HAP-1 (cell line): ENCODE data around the gene NPC1.
"Not testable (repeated sequence)": the region's sequence is repeated elsewhere in the genome, so short reads cannot be mapped to it uniquely, and the experiment has no call there.

Experiments used
- DNase-seq, 2 experiments: peaks; one replicate each; pipeline ENCODE4 v3.0.0-alpha.2; 2016 to 2020; ENCODE audit warnings: low spot score in 2 of 2
- H3K27me3 ChIP-seq: fragments of 250-450 bp; sonication (Bioruptor Pico); 2 replicates; pipeline ENCODE4 v1.5.1; 2020; ENCODE audit warnings: low read depth, mild to moderate bottlenecking, moderate library complexity
- H3K36me3 ChIP-seq: fragments of 250-450 bp; sonication (Bioruptor Pico); replicated peaks from 2 replicates; pipeline ENCODE4 v1.5.1; 2020; ENCODE audit warnings: mild to moderate bottlenecking
- H3K4me1 ChIP-seq: fragments of 250-450 bp; sonication (Bioruptor Pico); 2 replicates; pipeline ENCODE4 v1.5.1; 2020; ENCODE audit warnings: mild to moderate bottlenecking
- H3K4me3 ChIP-seq: fragments of 250-450 bp; sonication (Bioruptor Pico); 2 replicates; pipeline ENCODE4 v1.5.1; 2020; ENCODE audit warnings: mild to moderate bottlenecking, moderate library complexity
- H3K9me3 ChIP-seq: fragments of 250-450 bp; sonication (Bioruptor Pico); 2 replicates; pipeline ENCODE4 v1.5.1; 2020; ENCODE audit warnings: mild to moderate bottlenecking, moderate library complexity
- in situ Hi-C: fragments of 300-500 bp; cut with MboI; formaldehyde crosslinking; loops from 3 replicates; pipeline ENCODE4 v1.14.3; 2020; ENCODE audit warnings: low sequenced_read_pairs, inconsistent platforms, mixed read lengths

The NPC1 gene

DNA sequence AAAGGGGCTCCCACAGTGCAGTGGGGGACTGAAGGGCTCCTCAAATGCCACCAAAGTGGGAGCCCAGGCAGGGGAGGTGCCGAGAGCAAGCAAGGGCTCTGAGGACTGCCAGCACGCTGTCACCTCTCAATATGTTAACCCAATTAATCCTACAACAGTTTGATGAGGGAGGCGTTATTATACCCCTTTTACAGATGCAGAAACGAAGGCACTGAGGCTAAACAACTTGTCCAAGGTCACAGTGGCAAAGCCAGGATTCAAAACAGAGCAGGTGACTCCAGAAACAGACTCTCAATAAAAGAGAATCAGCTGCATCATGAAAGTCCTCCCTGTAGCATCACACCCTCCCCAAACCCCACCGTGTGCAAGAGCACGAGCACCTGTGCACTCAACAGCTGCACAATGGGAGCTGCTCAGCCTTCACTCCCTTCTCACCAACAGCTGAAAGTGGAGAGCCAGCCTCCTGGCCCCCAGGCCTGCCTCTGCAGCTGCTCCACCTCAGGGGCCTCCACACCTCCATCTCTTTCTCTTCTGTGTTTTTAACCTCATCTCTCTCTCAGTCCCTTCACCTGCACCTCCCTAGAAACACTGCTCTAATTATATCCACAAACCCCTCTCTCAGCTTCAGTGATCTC is 8.1 kb downstream of the NPC1 start:
- DNase-seq = no peak
- Histone ChIP-seq H3K4me3 (no peak overlapping the region), H3K36me3 (peaks cover 3% of the 10 kb centered on the region; the same call in 1 of the 2 replicates), H3K27me3 (no peaks in the 10 kb centered on the region), H3K9me3 (no peaks in the 10 kb centered on the region), H3K4me1 (peaks cover 18% of the 10 kb centered on the region)
- in situ Hi-C loops = no loop called here

DNA sequence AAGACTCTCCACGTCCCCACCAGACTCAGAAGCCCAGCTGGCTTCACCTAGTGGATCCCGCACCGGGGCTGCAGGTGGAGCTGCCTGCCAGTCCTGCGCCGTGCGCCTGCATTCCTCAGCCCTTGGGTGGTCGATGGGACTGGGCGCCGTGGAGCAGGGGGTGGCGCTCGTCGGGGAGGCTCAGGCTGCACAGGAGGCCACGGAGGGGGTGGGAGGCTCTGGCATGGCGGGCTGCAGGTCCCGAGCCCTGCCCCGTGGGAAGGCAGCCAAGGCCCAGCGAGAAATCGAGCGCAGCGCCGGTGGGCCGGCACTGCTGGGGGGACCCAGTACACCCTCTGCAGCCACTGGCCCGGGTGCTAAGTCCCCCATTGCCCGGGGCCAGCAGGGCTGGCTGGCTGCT is 8.8 kb downstream of the NPC1 start:
- in situ Hi-C loops, H3K4me3 ChIP-seq, DNase-seq: not testable (repeated sequence)

DNA sequence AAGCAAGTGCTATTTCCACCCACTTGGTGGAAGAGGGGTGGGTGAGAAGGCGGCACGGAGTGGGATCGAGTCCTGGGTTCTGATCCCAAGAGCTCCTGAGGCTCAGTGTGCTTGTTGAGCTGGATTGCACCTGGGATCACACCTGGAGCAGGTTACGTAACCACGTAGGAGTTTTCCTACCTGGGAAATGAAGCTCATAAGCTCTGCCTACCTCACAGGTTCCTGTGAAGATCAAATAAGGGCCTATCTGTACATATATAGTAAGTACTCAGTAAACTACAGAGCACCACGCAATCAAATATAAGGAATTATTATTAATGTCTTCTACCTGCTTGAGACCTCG is 11.0 kb downstream of the NPC1 start:
- no peaks in the 10 kb centered on the region for H3K27me3 ChIP-seq
- no peak overlapping the region for H3K4me3 ChIP-seq
- peaks cover 7% of the 10 kb centered on the region for H3K36me3 ChIP-seq
- in situ Hi-C loops = no loop called here
- DNase-seq = no peak
- H3K9me3 ChIP-seq = no peaks in the 10 kb centered on the region
- no peaks in the 10 kb centered on the region for H3K4me1 ChIP-seq

More for the DNA sequence above, 8.8 kb downstream of the NPC1 start:
- H3K4me1 ChIP-seq = peaks cover 17% of the 10 kb centered on the region
- H3K27me3 ChIP-seq, H3K36me3 ChIP-seq, H3K9me3 ChIP-seq: not testable (repeated sequence)

DNA sequence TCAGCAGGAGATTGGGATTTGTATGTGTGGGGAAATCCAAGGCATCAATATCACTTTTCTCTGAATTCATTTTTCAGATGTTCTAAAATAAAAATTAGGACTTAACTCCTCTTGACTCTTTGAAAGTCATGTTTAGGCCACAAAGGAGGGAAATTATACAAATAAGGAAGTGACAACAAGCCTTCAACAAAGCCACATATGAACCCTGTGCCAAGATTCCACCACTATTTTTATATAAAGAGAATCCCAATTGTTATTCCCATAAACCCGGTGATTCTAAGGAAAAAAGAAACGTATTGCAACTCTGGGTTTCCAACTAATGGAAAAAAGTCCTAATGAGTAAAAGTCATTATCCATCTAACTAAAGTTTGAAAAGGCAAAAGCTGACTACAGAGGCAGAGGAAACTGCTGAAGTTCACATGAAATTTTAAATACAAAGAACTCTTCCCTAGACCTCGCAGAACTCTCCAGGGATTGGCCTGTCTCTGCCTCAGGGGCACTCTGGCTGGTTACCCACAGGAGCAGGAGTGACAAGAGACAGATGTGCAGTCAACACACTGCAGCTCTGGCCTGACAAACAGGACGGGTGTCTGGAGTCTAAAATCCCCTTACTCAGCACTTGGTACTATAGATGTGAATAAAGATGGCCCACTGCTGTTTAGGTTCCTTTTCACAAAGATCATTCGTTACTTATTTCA is 11.5 kb downstream of the NPC1 start:
- Histone ChIP-seq H3K4me1 (no peaks in the 10 kb centered on the region), H3K27me3 (no peaks in the 10 kb centered on the region), H3K9me3 (no peaks in the 10 kb centered on the region), H3K4me3 (no peak overlapping the region), H3K36me3 (peaks cover 10% of the 10 kb centered on the region)
- in situ Hi-C loops = no loop called here
- DNase-seq = no peak

DNA sequence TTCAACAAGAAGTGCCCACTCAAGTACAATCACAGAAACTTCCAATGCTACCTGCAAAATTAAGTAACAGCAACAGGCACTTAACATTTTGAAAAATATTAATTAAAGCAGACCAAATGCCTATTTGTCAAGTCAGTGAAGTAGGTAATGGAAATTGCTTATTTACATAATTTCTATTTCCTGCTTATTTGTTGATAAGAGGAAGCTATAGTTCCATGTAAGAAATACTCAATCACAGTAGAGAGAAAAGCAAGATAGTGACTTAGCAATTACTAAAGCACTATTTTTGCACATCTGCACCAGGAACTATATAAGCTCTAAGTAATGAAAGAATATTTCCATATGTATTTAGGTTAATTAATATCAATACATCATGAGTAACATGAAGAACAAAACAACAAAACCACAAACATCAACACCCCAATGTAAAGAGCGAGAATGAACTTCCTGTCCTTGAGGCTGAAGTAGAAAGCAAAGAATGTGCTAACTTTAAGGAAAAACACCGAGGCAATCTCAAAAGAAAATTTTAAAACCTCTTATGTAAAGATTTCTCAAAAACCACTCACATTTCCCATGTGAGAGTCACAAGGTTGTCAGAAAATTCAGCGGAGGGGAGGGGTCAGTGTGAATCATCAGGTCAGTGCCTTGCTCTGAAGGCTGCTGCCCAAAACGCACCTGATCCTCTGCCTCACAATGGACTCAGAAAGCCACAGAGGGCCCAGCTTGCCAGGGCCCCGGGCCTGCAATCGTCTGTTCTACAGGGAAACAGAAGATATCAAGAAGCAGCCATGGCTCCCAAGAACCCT is 12.5 kb downstream of the NPC1 start:
- no peaks in the 10 kb centered on the region for H3K9me3 ChIP-seq
- no peaks in the 10 kb centered on the region for H3K4me1 ChIP-seq
- no peaks in the 10 kb centered on the region for H3K27me3 ChIP-seq
- in situ Hi-C loops = no loop called here
- no peak for DNase-seq
- H3K36me3 ChIP-seq = peaks cover 11% of the 10 kb centered on the region
- no peak overlapping the region for H3K4me3 ChIP-seq

DNA sequence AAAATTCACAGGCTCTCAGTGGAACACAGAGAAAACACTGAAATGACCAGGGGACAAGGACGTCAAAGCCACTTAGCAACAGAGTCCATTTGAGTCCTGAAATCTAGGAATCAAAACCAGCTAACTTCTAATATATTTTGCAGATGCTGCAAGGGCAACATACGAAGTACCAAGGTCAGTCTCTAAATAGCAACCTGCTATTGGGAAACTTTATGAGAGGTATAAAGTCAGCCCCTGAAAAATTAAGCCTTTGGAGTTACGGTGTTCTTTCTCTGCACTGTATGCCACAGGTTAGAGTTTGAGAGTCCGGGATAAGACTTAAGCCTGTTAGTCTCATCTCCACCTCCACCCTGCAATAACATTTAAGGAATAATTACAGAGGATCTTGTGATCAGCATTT is 13.3 kb downstream of the NPC1 start:
- DNase-seq = no peak
- in situ Hi-C loops = no loop called here
- H3K36me3 ChIP-seq = peaks cover 19% of the 10 kb centered on the region
- H3K4me3 ChIP-seq = no peak overlapping the region
- H3K9me3 ChIP-seq = no peaks in the 10 kb centered on the region
- H3K4me1 ChIP-seq = no peaks in the 10 kb centered on the region
- no peaks in the 10 kb centered on the region for H3K27me3 ChIP-seq

DNA sequence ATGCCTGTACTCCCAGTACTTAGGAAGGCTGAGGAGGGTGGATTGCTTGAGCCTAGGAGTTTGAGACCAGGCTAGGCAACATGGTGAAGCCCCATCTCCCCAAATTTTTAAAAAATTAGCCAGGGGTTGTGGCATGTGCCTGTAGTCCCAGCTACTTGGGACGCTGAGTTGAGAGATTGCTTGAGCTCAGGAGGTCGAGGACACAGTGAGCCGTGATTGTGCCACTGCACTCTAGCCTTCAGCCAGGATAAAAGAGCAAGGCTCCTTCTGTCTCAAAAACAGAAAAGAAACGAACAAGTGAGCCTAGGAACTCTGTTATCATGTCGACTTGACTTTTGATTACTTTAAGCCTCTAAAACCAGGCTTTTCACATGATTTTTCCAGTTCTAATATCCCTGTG is 13.7 kb downstream of the NPC1 start:
- in situ Hi-C loops = no loop called here
- Histone ChIP-seq H3K27me3 (no peaks in the 10 kb centered on the region), H3K9me3 (no peaks in the 10 kb centered on the region), H3K36me3 (peaks cover 20% of the 10 kb centered on the region), H3K4me1 (no peaks in the 10 kb centered on the region), H3K4me3 (no peak overlapping the region)
- DNase-seq = no peak

DNA sequence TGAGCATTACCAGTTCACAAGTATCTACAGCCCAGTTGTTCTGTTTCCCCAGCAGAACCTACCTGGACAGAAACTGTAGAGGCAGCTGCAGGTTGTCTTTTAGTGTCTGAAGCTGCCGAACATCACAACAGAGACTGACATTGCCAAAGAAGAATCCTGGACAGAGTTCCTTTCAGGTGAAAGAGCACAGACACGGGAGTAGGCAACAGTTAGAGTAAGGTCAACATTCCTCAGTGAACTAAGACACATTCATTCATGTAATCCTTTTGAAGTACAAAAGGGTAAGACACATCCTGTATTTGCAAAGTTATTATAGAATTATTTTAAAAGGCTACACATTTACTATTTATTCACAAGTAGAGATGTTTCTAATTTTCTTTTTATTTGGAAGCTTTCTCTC is 14.3 kb downstream of the NPC1 start:
- in situ Hi-C loops = no loop called here
- no peak for DNase-seq
- no peak overlapping the region for H3K4me3 ChIP-seq
- H3K36me3 ChIP-seq = peaks cover 26% of the 10 kb centered on the region
- no peaks in the 10 kb centered on the region for H3K27me3 ChIP-seq
- no peaks in the 10 kb centered on the region for H3K4me1 ChIP-seq
- H3K9me3 ChIP-seq = no peaks in the 10 kb centered on the region

DNA sequence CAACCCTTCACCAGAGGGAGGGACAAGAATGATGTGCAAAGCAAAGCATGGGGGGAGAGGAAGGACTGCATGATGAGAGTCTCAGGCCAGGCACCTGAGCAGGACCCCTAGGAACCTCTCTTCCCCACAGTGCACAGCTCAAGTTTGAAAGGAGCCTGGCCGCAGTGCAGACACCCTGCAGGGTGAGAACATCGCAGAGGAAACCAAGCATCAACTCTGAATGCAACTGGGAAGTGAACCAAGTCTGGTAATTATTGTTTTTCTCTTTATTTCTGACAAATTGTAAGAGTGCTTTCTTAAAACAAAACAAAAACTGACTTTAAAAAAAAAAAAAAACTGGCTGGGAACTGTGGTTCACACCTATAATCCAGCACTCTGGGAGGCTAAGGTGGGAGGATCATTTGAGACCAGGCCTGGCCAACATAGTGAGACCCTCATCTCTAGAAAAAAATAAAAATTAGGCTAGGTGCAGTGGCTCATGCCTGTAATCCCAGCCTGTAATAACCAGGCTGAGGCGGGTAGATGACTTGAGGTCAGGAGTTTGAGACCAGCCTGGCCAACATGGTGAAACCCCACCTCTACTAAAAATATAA is 15.3 kb downstream of the NPC1 start:
- no peaks in the 10 kb centered on the region for H3K9me3 ChIP-seq
- H3K4me1 ChIP-seq = no peaks in the 10 kb centered on the region
- H3K36me3 ChIP-seq = peaks cover 31% of the 10 kb centered on the region
- DNase-seq = no peak
- H3K27me3 ChIP-seq = no peaks in the 10 kb centered on the region
- in situ Hi-C loops = no loop called here
- no peak overlapping the region for H3K4me3 ChIP-seq

DNA sequence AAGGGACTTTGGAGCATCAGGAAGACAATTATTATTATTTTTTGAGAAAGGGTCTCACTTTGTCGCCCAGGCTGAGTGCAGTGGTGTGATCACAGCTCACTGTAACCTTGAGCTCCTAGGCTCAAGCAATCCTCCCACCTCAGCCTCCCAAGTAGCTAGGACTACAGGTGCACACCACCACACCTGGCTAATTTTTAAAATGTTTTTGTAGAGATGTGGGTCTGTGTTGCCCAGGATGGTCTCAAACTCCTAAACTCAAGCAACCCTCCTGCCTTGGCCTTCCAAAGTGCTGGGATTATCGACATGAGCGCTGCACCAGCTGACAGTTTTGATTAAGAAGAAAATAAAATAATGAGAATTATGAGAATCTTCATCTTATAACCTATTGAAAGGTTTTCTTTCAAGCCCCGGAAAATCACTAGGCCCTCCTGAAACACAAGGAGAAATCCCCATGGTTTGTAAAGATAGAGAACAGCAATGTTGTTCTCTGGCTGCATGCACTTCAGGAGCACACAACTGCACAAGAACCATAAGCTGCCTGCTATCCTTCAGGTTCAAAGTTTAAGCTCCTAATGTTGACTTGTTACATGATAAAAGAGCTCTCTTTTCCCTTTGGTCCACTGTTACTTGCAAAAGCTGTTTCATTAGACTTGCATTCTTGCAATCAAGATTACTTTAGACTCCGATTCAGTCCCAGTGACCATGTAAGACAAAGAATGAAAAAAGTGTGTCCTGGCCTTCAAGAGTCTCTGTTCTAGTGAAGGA is 16.8 kb downstream of the NPC1 start:
- peaks cover 31% of the 10 kb centered on the region for H3K36me3 ChIP-seq
- in situ Hi-C loops = no loop called here
- no peak for DNase-seq

DNA sequence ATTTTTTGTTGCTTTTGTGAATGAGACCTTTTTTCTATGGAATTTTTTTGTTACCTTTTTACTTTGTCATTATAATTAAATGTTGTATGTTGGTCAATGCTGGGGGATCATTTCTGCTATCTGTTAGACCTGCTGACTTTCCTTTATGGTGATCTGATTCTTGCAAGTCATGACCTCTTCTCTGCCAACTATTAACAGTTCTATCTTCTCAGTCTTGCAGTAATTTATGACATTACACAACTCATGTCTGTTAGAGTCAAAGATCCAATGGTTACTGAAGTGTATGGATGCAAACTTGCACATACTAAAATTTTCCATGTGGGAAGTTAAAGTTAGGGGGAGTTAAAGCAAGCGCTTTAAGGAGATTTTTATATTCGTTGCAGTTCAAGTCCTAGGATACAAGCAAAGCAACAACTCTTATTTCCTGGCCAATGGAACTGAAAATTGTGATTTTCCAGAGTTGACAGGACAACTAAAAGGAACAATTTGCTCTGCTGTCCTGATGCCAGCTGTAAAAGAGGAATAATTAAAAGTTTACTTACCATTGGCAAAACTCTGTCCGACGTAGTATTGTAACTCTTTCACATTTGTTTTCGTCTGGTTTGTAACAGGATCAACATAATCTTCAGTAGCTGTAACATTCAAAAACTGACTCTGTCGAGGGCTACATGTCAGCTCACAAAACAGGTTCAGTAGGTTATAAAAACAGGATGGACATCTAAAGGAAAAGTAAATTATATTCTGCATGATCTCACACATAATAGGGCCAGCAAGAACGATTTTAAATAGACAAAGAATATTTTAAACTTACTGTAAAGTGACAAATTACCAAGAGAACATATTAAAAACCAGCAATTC is 17.8 kb downstream of the NPC1 start:
- in situ Hi-C loops = no loop called here
- no peak overlapping the region for H3K4me3 ChIP-seq
- no peaks in the 10 kb centered on the region for H3K27me3 ChIP-seq
- H3K9me3 ChIP-seq = no peaks in the 10 kb centered on the region
- no peaks in the 10 kb centered on the region for H3K4me1 ChIP-seq
- H3K36me3 ChIP-seq = peaks cover 32% of the 10 kb centered on the region
- no peak for DNase-seq

More for the DNA sequence above, 16.8 kb downstream of the NPC1 start:
- Histone ChIP-seq H3K4me3 (no peak overlapping the region), H3K27me3 (no peaks in the 10 kb centered on the region), H3K4me1 (no peaks in the 10 kb centered on the region), H3K9me3 (no peaks in the 10 kb centered on the region)

DNA sequence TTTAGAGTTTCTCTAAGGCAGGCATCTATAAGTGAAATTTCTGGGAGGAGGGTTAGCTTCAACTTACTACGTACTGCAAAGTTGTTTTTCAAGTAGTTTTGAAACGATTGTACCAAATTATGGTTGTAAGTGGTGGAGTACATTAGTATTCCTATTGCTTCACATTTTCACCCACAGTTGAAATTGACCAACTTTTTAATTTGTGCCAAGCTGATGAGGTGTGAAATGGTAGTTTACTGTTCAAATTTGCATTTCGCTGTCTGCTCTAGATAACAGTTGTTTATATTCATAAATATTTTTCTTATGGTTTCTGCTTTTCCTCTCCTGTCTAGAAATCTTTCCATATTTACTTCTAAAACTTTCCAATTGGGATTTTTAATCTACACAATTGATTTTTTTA is 18.6 kb downstream of the NPC1 start:
- Histone ChIP-seq H3K36me3 (peaks cover 35% of the 10 kb centered on the region), H3K9me3 (no peaks in the 10 kb centered on the region), H3K27me3 (no peaks in the 10 kb centered on the region), H3K4me3 (no peak overlapping the region), H3K4me1 (no peaks in the 10 kb centered on the region)
- no peak for DNase-seq
- in situ Hi-C loops = no loop called here
